Heart left ventricle (tissue), 16 donors: ENCODE results near the gene GATAD1. TPM values are rescaled to one million over a fixed set of nuclear protein-coding genes. Genes with fewer than 3 reads are reported as not detected.
"Not testable (repeated sequence)": the region's sequence is repeated elsewhere in the genome, so short reads cannot be mapped to it uniquely, and the experiment has no call there.

Experiments
- ATAC-seq, 4 donors: fragments of 200-7000 bp; cut with Tn5 transposase; one replicate each; pipeline ENCODE4 v1.9.1; 2020 to 2022; ENCODE audit warnings: moderate library complexity in 4 of 4, mild to moderate bottlenecking in 3 of 4, moderate number of reproducible peaks in 1 of 4
- DNase-seq, 5 donors: peaks; one replicate each; pipeline ENCODE4 v3.0.0-alpha.2; 2020
- H3K27ac ChIP-seq, 12 donors: fragments of 200-600 bp; sonication (generic) in 4 of 12; one replicate each; pipeline versions ENCODE4 v1.5.0 to v1.8.0; 2016 to 2022; ENCODE audit warnings: mild to moderate bottlenecking in 2 of 12
- H3K27me3 ChIP-seq, 9 donors: fragments of 200-600 bp; sonication (generic) in 2 of 9; one replicate each; pipeline versions ENCODE4 v1.5.1 to v1.8.0; 2016 to 2022; ENCODE audit warnings: mild to moderate bottlenecking in 3 of 9
- H3K36me3 ChIP-seq, 9 donors: fragments of 200-600 bp; sonication (generic) in 2 of 9; one replicate each; pipeline versions ENCODE4 v1.5.0 to v1.8.0; 2018 to 2022; ENCODE audit warnings: mild to moderate bottlenecking in 2 of 9
- H3K4me1 ChIP-seq, 12 donors: fragments of 200-600 bp; sonication (generic) in 4 of 12; one replicate each; pipeline versions ENCODE4 v1.5.0 to v1.8.0; 2016 to 2022; ENCODE audit warnings: mild to moderate bottlenecking in 3 of 12
- H3K4me3 ChIP-seq, 12 donors: fragments of 200-600 bp; sonication (generic) in 4 of 12; one replicate each; pipeline versions ENCODE4 v1.5.0 to v1.8.0; 2017 to 2022; ENCODE audit warnings: mild to moderate bottlenecking in 9 of 12, moderate library complexity in 4 of 12
- H3K9me3 ChIP-seq, 12 donors: fragments of 200-600 bp; sonication (generic) in 4 of 12; one replicate each; pipeline versions ENCODE4 v1.5.0 to v1.8.0; 2016 to 2022; ENCODE audit warnings: mild to moderate bottlenecking in 1 of 12
- CTCF ChIP-seq, 12 donors: fragments of 200-600 bp; sonication (generic) in 4 of 12; IDR thresholded peaks; one replicate each; pipeline versions ENCODE4 v1.5.0 to v1.8.0; 2018 to 2022; ENCODE audit warnings: antibody characterized with exemption in 12 of 12, mild to moderate bottlenecking in 5 of 12
- POLR2A ChIP-seq, 2 donors: fragments of 450-650 bp; IDR thresholded peaks; one replicate each; pipeline ENCODE4 v1.6.1; 2017; ENCODE audit warnings: antibody characterized with exemption in 2 of 2, mild to moderate bottlenecking in 2 of 2, moderate library complexity in 2 of 2
- WGBS, 4 donors: extraction: QIAGEN DNeasy Blood & Tissue Kit in 2 of 4; methylation state at CpG; one replicate each; pipeline versions ENCODE4 v1.1.5 to v1.1.7; 2013 to 2018; 5-methylcytosine and 5-hydroxymethylcytosine counted together
- intact Hi-C, 10 donors: fragments of 100-400 bp; cut with DNase I; formaldehyde crosslinking; loops; one replicate each; pipeline versions ENCODE4 v1.11.1 to v1.14.2; 2022
- polyA plus RNA-seq, 2 donors: library from polyadenylated mRNA; stranded (reverse); fragments of 200-250 nt; gene quantifications; one replicate each; pipeline ENCODE4 v1.2.3, GENCODE V29; 2013
- total RNA-seq, 9 donors: library from RNA; depleted of rRNA in 2 of 9; stranded (reverse); fragments of >200 nt in 2 of 9; fragmentation: NEBNext Ultra II Directional in 3 of 9; extraction: Animal tissue kit (Norgen Biotek cat#: 25700) in 3 of 9; gene quantifications; one replicate each; pipeline versions ENCODE4 v1.1.0 to v1.2.4, GENCODE V29; 2016 to 2023
- donor health status: ischemic (EF 13 %, LVEDD 7.1; RV severe dilation, severe dysfunction).
- donor health status: healthy with polysubstance abuse.
- donor health status: DM: no; HTN: yes; CAD: no.
- donor health status: DM: no; HTN: no; CAD: no.
- donor health status: ischemic (EF 25% LVEDD 6.9; RV normal size, moderate dysfunction).
- donor health status: ischemic (EF 25% LVEDD 5.7; RV mildly dilated, moderate dysfunction).
- donor health status: healthy.
- donor health status: DM: yes; HTN: yes; CAD: no.
- donor health status: ischemic (EF 35%, LVEDD 5.7; RV mildly dilated, moderate dysfunction).
- donor health status: nonischemic (EF 11% LVEDD 7.7; RV severe dilation, severe dysfunction).
- donor health status: DM: yes; HTN: yes; CAD: no.
- donor health status: PGD.
- donor health status: ischemic (EF 29% LVEDD 5.4; RV normal size, mild dysfunction).
- donor health status: nonischemic (EF 23%, LVEDD 6.1; RV moderate dilation, normal function).

The GATAD1 gene
- total and polyA plus RNA-seq, 11 donors: 8.5 to 20.5 (median 13.8) TPM

- no peak overlapping the region for H3K27ac ChIP-seq
- no peak for DNase-seq
- intact Hi-C loops: no loop called here
- no peaks in the 10 kb centered on the region for H3K9me3 ChIP-seq
- no peak for TF ChIP-seq POLR2A (IDR thresholded peaks at IDR 0.05)
- TF ChIP-seq CTCF (IDR thresholded peaks at IDR 0.05): no peak
- H3K27me3 ChIP-seq: peaks cover 0 to 5% (median 0%) of the 10 kb centered on the region in 9 donors
- H3K4me3 ChIP-seq: no peak overlapping the region
- no peaks in the 10 kb centered on the region for H3K4me1 ChIP-seq
- ATAC-seq: no peak
- WGBS, 4 donors: 58 to 65% (median 61%) methylated on average over 7 of the region's 7 CpGs
- no peaks in the 10 kb centered on the region for H3K36me3 ChIP-seq
These were observed 10.5 kb upstream of the GATAD1 start for GRCh38 chr7:92436612-92437445.

GRCh38 chr7:92437956-92438491, 9.3 kb upstream of the GATAD1 start:
- DNase-seq: no peak
- TF ChIP-seq CTCF (IDR thresholded peaks at IDR 0.05) (no peak), POLR2A (IDR thresholded peaks at IDR 0.05) (no peak)

GRCh38 chr7:92442720-92443119, 4.6 kb upstream of the GATAD1 start:
- H3K36me3 ChIP-seq, H3K27ac ChIP-seq, H3K27me3 ChIP-seq, H3K9me3 ChIP-seq, DNase-seq, H3K4me1 ChIP-seq, ATAC-seq, H3K4me3 ChIP-seq: not testable (repeated sequence)
- 74 to 91% (median 84%) methylated on average over 2 of the region's 2 CpGs for WGBS, 4 donors
- intact Hi-C loops: loop anchor here in 6 of 10 donors (10.0 kb wide), 3 partner anchors 198 to 558 kb away; partner anchors contain the start of genes ANKIB1 (in 3 of the 6), KRIT1 (in 3 of the 6), LRRD1 (in 2 of the 6) and MTERF1 (in 2 of the 6)

More at GRCh38 chr7:92437956-92438491, 9.3 kb upstream of the GATAD1 start:
- no peaks in the 10 kb centered on the region for H3K4me1 ChIP-seq
- H3K9me3 ChIP-seq: no peaks in the 10 kb centered on the region
- H3K27me3 ChIP-seq: peaks cover 0 to 5% (median 0%) of the 10 kb centered on the region in 9 donors
- intact Hi-C loops: no loop called here
- ATAC-seq: no peak
- H3K27ac ChIP-seq: no peak overlapping the region
- no peak overlapping the region for H3K4me3 ChIP-seq
- no peaks in the 10 kb centered on the region for H3K36me3 ChIP-seq
- 48 to 72% (median 67%) methylated on average over 6 of the region's 6 CpGs for WGBS, 4 donors

GRCh38 chr7:92446869-92447344, 375 bp upstream of the GATAD1 start:
- no peaks in the 10 kb centered on the region for H3K9me3 ChIP-seq
- H3K4me1 ChIP-seq: peaks cover 0 to 19% (median 11%) of the 10 kb centered on the region in 12 donors
- 53 to 57% (median 55%) methylated on average over 21 of the region's 21 CpGs for whole genome bisulfite sequencing, 4 donors
- peak in 2 of 12 donors; percentile 80 to 88 for TF ChIP-seq CTCF (IDR thresholded peaks at IDR 0.05)
- no peak for TF ChIP-seq POLR2A (IDR thresholded peaks at IDR 0.05)
- H3K4me3 ChIP-seq: peak overlapping the region in 11 of 12 donors; percentile 81 to 100 (median 93)
- H3K27ac ChIP-seq: peak overlapping the region in 10 of 12 donors; percentile 94 to 98 (median 97)
- peak in 1 of 4 donors; percentile 13 for ATAC-seq
- no peaks in the 10 kb centered on the region for H3K27me3 ChIP-seq
- peaks cover 0 to 30% (median 26%) of the 10 kb centered on the region in 9 donors for H3K36me3 ChIP-seq
- intact Hi-C loops: loop anchor here (1.0 to 10.0 kb wide), 11 partner anchors 23 to 620 kb away; partner anchors contain the start of genes ANKIB1 (in 8 of the 10), KRIT1 (in 8 of the 10), LRRD1 (in 6 of the 10) and MTERF1 (in 3 of the 10)
- no peak for DNase-seq
